Testis (tissue), 3 donors: Measurements from ENCODE around the gene OAS1. TPM values are rescaled to one million over a fixed set of nuclear protein-coding genes. Genes with fewer than 3 reads are reported as not detected.
"Not testable (repeated sequence)": the region's sequence is repeated elsewhere in the genome, so short reads cannot be mapped to it uniquely, and the experiment has no call there.

Experiments used
- DNase-seq: peaks from one replicate; pipeline ENCODE4 v3.0.0-alpha.2; 2019
- H3K27ac ChIP-seq, 2 donors: fragments of 200-600 bp; sonication (generic); one replicate each; pipeline ENCODE4 v1.5.1; 2019
- H3K27me3 ChIP-seq: fragments of 200-600 bp; sonication (generic); one replicate; pipeline ENCODE4 v1.5.1; 2019
- H3K36me3 ChIP-seq: fragments of 200-600 bp; sonication (generic); one replicate; pipeline ENCODE4 v1.5.1; 2017; ENCODE audit warnings: low read depth; ENCODE audit errors: missing control alignments
- H3K4me1 ChIP-seq: fragments of 200-600 bp; sonication (generic); one replicate; pipeline ENCODE4 v1.5.1; 2019
- H3K4me3 ChIP-seq, 2 donors: fragments of 200-600 bp; sonication (generic); one replicate each; pipeline ENCODE4 v1.5.1; 2017 to 2019
- H3K9me3 ChIP-seq: fragments of 200-600 bp; sonication (generic); one replicate; pipeline ENCODE4 v1.5.1; 2017
- CTCF ChIP-seq, 3 experiments: fragments of 450-650 bp in 2 of 3; fragments of 200-600 bp in 1 of 3; sonication (generic) in 1 of 3; IDR thresholded peaks; one replicate each; pipeline ENCODE4 v1.5.1; 2016 to 2019; ENCODE audit warnings: antibody characterized with exemption in 3 of 3, mild to moderate bottlenecking in 2 of 3, moderate library complexity in 1 of 3
- POLR2A ChIP-seq: fragments of 450-650 bp; IDR thresholded peaks from one replicate; pipeline ENCODE4 v1.6.1; 2017; ENCODE audit warnings: antibody characterized with exemption, mild to moderate bottlenecking, moderate library complexity
- WGBS, 2 donors: methylation state at CpG; one replicate each; pipeline ENCODE4 v1.1.5; 2018; 5-methylcytosine and 5-hydroxymethylcytosine counted together
- intact Hi-C: fragments of 100-400 bp; cut with DNase I; formaldehyde crosslinking; loops from one replicate; pipeline ENCODE4 v1.15.1; 2023; ENCODE audit warnings: low total_unique reads
- polyA plus RNA-seq: library from polyadenylated mRNA; stranded (reverse); fragments of 350-450 nt; fragmentation: Illumina TruSeq; extraction: RNeasy Lipid Tissue Mini Kit (QIAGEN cat#74804); gene quantifications from one replicate; pipeline ENCODE4 v1.2.3, GENCODE V29; 2014; ENCODE audit warnings: low read depth, low replicate concordance; ENCODE audit not compliant: insufficient read depth
- total RNA-seq, 2 donors: library from RNA; depleted of rRNA; stranded (reverse); fragments of >200 nt; gene quantifications; one replicate each; pipeline ENCODE4 v1.2.3, GENCODE V29; 2016

The OAS1 gene
- total and polyA plus RNA-seq, 3 donors from 2014 or later: 7.8 to 13.8 (median 13.7) TPM

- TF ChIP-seq CTCF (IDR thresholded peaks at IDR 0.05) (no peak), POLR2A (no peak)
- Histone ChIP-seq H3K27me3 (no peaks in the 10 kb centered on the region), H3K27ac (no peak overlapping the region), H3K9me3 (no peaks in the 10 kb centered on the region), H3K36me3 (no peaks in the 10 kb centered on the region), H3K4me3 (no peak overlapping the region), H3K4me1 (no peaks in the 10 kb centered on the region)
- no peak for DNase-seq
- 86% methylated on average over 5 of the region's 5 CpGs for WGBS, 2 donors
- intact Hi-C loops: no loop called here
These were observed 9.5 kb downstream of the OAS1 start for GRCh38 chr12:112916270-112916669.

GRCh38 chr12:112919121-112919520, 12.4 kb downstream of the OAS1 start:
- intact Hi-C loops: no loop called here
- DNase-seq: no peak
- no peaks in the 10 kb centered on the region for H3K9me3 ChIP-seq
- TF ChIP-seq POLR2A (no peak), CTCF (IDR thresholded peaks at IDR 0.05) (no peak)
- no peaks in the 10 kb centered on the region for H3K36me3 ChIP-seq
- no peak overlapping the region for H3K27ac ChIP-seq
- 82 to 90% methylated on average over 5 to 6 of the region's 6 CpGs for WGBS, 2 donors
- H3K4me3 ChIP-seq: no peak overlapping the region
- H3K4me1 ChIP-seq: no peaks in the 10 kb centered on the region
- H3K27me3 ChIP-seq: no peaks in the 10 kb centered on the region

- H3K4me3 ChIP-seq: no peak overlapping the region
These were observed 18.2 kb downstream of the OAS1 start for GRCh38 chr12:112924986-112925385.

GRCh38 chr12:112926416-112927033, 19.8 kb downstream of the OAS1 start:
- H3K27me3 ChIP-seq, H3K4me1 ChIP-seq, H3K27ac ChIP-seq, H3K36me3 ChIP-seq, DNase-seq, intact Hi-C loops, H3K9me3 ChIP-seq, H3K4me3 ChIP-seq: not testable (repeated sequence)
- WGBS, 2 donors: 73 to 82% methylated on average over 7 of the region's 7 CpGs

More at GRCh38 chr12:112924986-112925385, 18.2 kb downstream of the OAS1 start:
- peaks cover 5% of the 10 kb centered on the region for H3K4me1 ChIP-seq
- 25 to 28% methylated on average over 7 of the region's 7 CpGs for WGBS, 2 donors
- no peak overlapping the region for H3K27ac ChIP-seq
- DNase-seq: no peak
- no peaks in the 10 kb centered on the region for H3K36me3 ChIP-seq
- no peaks in the 10 kb centered on the region for H3K27me3 ChIP-seq
- H3K9me3 ChIP-seq: no peaks in the 10 kb centered on the region
- intact Hi-C loops: no loop called here
- TF ChIP-seq POLR2A (no peak), CTCF (IDR thresholded peaks at IDR 0.05) (no peak)

- no peaks in the 10 kb centered on the region for H3K27me3 ChIP-seq
- no peak for DNase-seq
- H3K9me3 ChIP-seq: no peaks in the 10 kb centered on the region
- TF ChIP-seq POLR2A (no peak), CTCF (IDR thresholded peaks at IDR 0.05) (no peak)
- H3K27ac ChIP-seq: no peak overlapping the region
- H3K4me3 ChIP-seq: no peak overlapping the region
- H3K4me1 ChIP-seq: peaks cover 5% of the 10 kb centered on the region
- 64 to 81% methylated on average over 3 of the region's 3 CpGs for WGBS, 2 donors
- intact Hi-C loops: no loop called here
- H3K36me3 ChIP-seq: no peaks in the 10 kb centered on the region
These were observed 20.7 kb downstream of the OAS1 start for GRCh38 chr12:112927475-112927874.
